Activated CD8-positive, alpha-beta memory T cell treated with anti-CD3 and anti-CD28 coated beads for 1 hour (primary cell): Measurements from ENCODE around the gene NAMPT.
"Not testable (repeated sequence)": the region's sequence is repeated elsewhere in the genome, so short reads cannot be mapped to it uniquely, and the experiment has no call there.

Experiments used
- DNase-seq, 2 donors: peaks; one replicate each; pipeline ENCODE4 v3.0.0-alpha.2; 2020; ENCODE audit warnings: low read depth in 1 of 2; ENCODE audit errors: extremely low read depth in 1 of 2

The NAMPT gene

DNA sequence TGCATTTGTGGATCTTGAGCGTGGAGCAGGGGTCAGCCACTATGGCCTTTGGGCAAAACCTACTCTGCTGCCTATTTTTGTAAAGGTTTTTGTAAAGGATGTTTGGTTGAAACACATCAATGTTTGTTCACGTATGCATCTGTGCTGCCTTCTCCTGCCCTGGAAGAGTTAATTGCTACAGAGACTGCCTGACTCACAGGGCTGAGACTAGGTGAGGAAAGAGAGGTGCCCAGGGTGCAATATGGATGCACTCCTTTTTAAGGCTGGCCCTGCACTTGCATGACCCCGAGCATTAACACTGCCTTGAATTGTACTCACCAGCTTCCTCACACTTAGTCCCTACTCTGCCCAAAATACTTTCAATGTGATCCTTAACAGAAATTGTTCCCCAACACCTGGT lies 20.9 kb upstream of the NAMPT start:
- no peak for DNase-seq

DNA sequence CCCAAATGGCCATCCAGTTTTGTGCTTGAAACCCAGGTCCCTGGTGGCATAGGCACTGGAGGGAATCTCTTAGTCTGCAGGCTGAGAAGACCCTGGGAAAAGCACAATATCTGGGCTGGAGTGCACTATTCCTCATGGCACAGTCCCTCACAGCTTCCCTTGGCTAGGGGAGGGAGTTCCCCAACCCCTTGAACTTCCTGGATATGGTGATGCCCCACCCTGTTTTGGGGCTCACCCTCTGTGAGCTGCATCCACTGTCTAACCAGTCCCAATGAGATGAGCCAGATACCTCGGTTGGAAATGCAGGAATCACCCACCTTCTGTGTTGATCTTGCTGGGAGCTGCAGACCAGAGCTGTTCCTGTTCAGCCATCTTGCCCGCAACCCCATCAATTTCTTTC lies 19.8 kb upstream of the NAMPT start:
- DNase-seq = no peak

- not testable (repeated sequence) for DNase-seq
Observed at GRCh38 chr7:106298631-106299030, 13.8 kb upstream of the NAMPT start.

DNA sequence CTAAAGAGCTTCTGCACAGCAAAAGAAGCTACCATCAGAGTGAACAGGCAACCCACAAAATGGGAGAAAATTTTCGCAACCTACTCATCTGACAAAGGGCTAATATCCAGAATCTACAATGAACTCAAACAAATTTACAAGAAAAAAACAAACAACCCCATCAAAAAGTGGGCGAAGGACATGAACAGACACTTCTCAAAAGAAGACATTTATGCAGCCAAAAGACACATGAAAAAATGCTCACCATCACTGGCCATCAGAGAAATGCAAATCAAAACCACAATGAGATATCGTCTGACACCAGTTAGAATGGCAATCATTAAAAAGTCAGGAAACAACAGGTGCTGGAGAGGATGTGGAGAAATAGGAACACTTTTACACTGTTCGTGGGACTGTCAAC lies 13.4 kb upstream of the NAMPT start:
- not testable (repeated sequence) for DNase-seq

DNA sequence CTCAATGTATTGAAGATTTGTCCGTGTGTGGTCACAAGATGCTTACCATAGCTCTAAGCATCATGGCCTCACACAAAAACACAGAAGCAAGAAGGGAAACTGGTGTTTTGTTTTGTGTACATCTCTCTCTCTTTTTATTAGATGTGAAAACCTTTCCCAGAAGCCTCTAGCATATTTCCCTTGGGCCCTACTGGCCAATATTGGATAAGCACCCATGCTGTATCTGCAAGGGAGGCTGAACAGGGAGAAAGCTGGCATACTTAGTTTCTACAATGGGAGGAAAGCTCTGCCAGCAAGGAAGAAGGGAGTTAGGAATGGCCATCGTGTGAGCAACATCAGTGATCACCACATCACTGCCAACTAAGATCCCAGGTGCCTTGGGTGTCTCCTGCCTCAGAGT lies 9.6 kb upstream of the NAMPT start:
- no peak for DNase-seq

GRCh38 chr7:106291247-106291646 lies 6.5 kb upstream of the NAMPT start:
- no peak for DNase-seq

DNA sequence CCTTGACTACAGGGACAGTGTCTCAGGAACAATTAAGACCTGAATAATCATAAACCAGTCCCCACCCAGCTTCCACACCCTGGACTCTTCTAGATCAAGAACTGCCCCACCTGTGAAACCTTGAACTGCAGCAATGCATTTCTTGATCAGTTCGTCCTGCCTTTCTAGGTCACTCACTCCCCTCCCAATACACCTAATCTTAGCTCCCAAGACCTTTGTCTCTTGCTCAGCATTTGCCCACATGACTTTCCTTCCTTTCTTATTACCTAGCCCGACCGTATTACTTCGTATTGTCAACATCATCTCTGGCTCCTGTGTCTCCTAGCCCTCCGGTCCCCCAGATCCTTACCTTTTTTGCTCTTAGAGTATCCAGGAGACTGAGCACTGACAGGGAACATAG lies 5.5 kb upstream of the NAMPT start:
- no peak for DNase-seq

DNA sequence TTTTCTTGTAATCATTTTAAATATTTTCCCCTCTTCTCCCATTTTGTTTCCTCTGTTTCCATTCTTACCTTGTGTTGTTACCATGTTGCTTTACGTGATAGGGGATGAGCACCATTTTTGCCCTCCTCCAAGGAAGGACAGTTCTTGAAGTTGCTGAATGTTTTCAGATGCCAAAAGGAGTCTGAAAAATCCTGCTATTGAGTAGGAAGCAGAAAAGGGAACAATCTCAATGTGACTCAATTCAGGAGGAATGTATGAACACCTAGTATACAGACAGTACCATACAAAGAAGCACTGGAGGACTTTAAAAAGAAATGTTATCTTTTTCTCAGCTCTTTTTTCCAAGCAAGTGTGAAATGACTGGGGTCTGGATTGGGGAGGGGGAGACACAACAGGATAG lies 5.1 kb upstream of the NAMPT start:
- DNase-seq = no peak

- no peak for DNase-seq
Observed at GRCh38 chr7:106288263-106288662, 3.5 kb upstream of the NAMPT start.

- DNase-seq = no peak
Observed at GRCh38 chr7:106287786-106288185, 3.0 kb upstream of the NAMPT start.

- DNase-seq = no peak
Observed at GRCh38 chr7:106285855-106286492, 1.2 kb upstream of the NAMPT start.

DNA sequence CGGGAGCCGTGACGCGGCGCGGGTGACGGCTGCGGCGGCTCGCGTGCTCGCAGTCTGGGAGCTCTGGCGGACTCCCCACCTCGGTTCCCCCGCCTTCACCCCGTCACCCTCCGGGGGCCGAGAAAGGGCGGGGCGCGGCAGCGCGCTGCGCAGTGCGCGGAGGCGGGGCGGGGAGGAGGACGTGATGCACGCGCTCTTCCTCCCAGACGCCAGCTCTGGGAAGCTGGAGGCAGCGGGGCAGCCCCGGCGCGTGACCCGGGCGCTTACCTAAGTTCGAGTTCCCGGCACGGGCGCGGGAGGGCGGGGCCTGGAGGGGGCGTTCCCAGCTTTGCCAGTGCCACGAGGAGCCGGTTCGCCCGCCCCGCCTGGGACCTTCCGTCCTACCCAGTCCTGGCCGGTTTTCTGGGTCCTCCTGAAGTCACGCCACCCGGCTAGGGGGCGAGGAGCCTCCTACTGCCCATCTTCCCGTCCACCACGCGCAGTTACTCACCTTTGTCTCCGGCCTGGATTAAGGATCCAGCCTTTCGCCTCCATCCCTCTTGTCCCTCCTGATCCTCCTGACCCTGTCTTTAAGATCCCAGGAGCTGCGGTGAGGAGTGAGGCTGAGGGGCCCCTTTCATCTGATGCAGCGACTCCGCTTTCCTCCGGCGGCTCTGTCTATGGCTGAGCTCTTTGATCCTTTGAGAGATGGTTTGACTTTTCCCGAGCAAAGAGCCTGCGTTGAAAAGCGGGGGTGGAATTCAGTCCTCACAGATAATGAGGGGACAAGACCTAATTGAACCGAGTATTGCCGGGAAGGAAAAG lies 470 bp upstream of the NAMPT start:
- peak; percentile 93 to 97 for DNase-seq

- DNase-seq = peak in 1 of 2 donors; percentile 38
Observed at GRCh38 chr7:106283831-106284713, 711 bp downstream of the NAMPT start.

- no peak for DNase-seq
Observed at GRCh38 chr7:106283501-106283830, 1.3 kb downstream of the NAMPT start.

GRCh38 chr7:106282852-106283251 lies 1.9 kb downstream of the NAMPT start:
- no peak for DNase-seq

- DNase-seq = no peak
Observed at GRCh38 chr7:106282390-106282789, 2.4 kb downstream of the NAMPT start.

DNA sequence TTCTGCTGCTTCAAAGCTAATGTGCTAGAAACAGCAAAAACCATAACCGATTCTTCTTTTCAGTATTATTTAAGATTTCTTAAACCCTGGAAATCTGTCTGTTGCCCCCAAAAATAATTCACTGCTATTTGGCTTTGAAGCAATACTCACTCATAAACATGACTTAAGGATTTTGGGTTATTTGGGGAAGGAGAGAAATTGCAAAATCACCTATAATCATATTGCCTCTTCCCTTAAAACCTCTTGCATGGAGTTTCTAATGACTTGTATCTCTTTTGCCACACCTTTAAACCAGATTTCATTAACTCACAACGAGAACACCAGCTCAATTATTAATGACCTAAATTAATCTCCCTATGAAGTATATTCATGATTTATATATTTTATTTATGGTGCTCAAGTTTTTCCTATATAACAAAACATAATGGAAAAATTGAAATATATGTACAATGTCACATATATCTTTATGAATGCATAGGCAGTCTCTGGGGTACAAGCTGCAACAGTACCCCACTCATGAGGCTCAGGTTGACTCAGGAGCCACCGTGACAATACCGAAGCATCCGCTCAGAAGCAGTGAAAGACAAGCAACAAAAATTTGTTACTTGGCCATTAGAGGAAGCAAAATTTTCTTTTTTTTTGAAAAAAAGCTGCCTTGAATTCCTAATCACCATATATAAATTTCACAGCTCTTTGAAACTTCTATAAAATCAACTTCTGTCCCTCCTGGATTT lies 3.0 kb downstream of the NAMPT start:
- no peak for DNase-seq

- DNase-seq = no peak
Observed at GRCh38 chr7:106281127-106281526, 3.7 kb downstream of the NAMPT start.

DNA sequence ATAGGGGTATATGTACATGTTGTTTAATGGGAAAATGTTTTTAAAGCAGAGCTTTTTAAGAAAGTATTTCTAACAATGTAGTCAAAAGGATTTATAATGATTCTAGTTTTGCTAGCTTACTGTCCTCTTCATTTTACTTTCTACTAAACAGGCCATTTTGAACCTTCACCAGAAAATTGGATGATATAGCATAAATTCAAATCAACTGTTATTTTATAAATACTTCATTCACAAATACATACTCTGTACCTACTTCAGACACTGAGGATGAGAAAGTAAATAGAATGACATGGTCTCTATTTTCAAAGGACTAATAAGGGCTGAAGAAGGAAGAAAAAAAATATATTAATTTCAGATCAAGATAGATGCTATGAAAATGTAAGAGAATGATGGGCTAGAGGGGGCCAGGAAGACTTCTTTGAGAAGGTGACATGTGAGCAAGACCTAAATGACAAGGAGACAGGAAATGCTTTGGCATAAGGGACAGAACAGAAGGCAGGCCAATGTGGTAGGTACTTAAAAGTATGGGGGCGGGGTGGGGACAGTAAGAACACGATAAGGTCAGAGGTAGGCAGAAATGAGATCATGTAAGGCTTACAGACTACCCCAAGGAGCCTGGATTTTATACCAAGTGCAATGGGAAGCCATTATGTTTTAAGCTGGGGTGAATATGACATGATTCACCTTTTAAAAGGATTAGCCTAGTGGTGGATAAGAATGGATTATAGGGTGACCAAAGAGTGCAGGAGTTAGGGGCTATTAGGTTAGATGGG lies 5.2 kb downstream of the NAMPT start:
- no peak for DNase-seq

- no peak for DNase-seq
Observed at GRCh38 chr7:106278695-106279094, 6.1 kb downstream of the NAMPT start.
